Measurements from ENCODE around the gene OAS3.
"Not testable (repeated sequence)": the region's sequence is repeated elsewhere in the genome, so short reads cannot be mapped to it uniquely, and the experiment has no call there.

The OAS3 gene

GRCh38 chr12:112948806-112949205, 10.5 kb downstream of the OAS3 start:
- in situ Hi-C loops (cut with HindIII; ENCODE audit: low sequenced_read_pairs), result no loop called here
- DNase-seq (ENCODE audit: low read depth, low spot score), result no peak
- no peak for TF ChIP-seq CTCF (IDR thresholded peaks at IDR 0.05; ENCODE audit: low read depth, low read length)
- H3K4me3 ChIP-seq (ENCODE audit: low read depth, low read length), result no peak overlapping the region

- in situ Hi-C loops (cut with HindIII; ENCODE audit: low sequenced_read_pairs), result no loop called here
- no peak for DNase-seq (ENCODE audit: low read depth, low spot score)
- H3K4me3 ChIP-seq (ENCODE audit: low read depth, low read length), result no peak overlapping the region
- TF ChIP-seq CTCF (IDR thresholded peaks at IDR 0.05; ENCODE audit: low read depth, low read length), result no peak
Observed at GRCh38 chr12:112950701-112951100, 12.4 kb downstream of the OAS3 start.

- in situ Hi-C loops (cut with HindIII; ENCODE audit: low sequenced_read_pairs), result not testable (repeated sequence)
Observed at GRCh38 chr12:112957125-112957524, 18.9 kb downstream of the OAS3 start.

GRCh38 chr12:112961074-112961473, 22.8 kb downstream of the OAS3 start:
- in situ Hi-C loops (cut with HindIII; ENCODE audit: low sequenced_read_pairs), result no loop called here

More at GRCh38 chr12:112957125-112957524, 18.9 kb downstream of the OAS3 start:
- not testable (repeated sequence) for DNase-seq (ENCODE audit: low read depth, low spot score); H3K4me3 ChIP-seq (ENCODE audit: low read depth, low read length)

GRCh38 chr12:112961536-112961935, 23.3 kb downstream of the OAS3 start:
- no peak overlapping the region for H3K4me3 ChIP-seq (ENCODE audit: low read depth, low read length)
- in situ Hi-C loops (cut with HindIII; ENCODE audit: low sequenced_read_pairs), result no loop called here
- DNase-seq (ENCODE audit: low read depth, low spot score), result no peak
- TF ChIP-seq CTCF (IDR thresholded peaks at IDR 0.05; ENCODE audit: low read depth, low read length), result no peak

More at GRCh38 chr12:112961074-112961473, 22.8 kb downstream of the OAS3 start:
- no peak for TF ChIP-seq CTCF (IDR thresholded peaks at IDR 0.05; ENCODE audit: low read depth, low read length)
- no peak overlapping the region for H3K4me3 ChIP-seq (ENCODE audit: low read depth, low read length)
- DNase-seq (ENCODE audit: low read depth, low spot score), result no peak

GRCh38 chr12:112962561-112962960, 24.3 kb downstream of the OAS3 start:
- TF ChIP-seq CTCF (IDR thresholded peaks at IDR 0.05; ENCODE audit: low read depth, low read length), result no peak
- DNase-seq (ENCODE audit: low read depth, low spot score), result no peak
- H3K4me3 ChIP-seq (ENCODE audit: low read depth, low read length), result no peak overlapping the region
- in situ Hi-C loops (cut with HindIII; ENCODE audit: low sequenced_read_pairs), result no loop called here

- no peak for TF ChIP-seq CTCF (IDR thresholded peaks at IDR 0.05; ENCODE audit: low read depth, low read length)
- H3K4me3 ChIP-seq (ENCODE audit: low read depth, low read length), result no peak overlapping the region
- DNase-seq (ENCODE audit: low read depth, low spot score), result no peak
- in situ Hi-C loops (cut with HindIII; ENCODE audit: low sequenced_read_pairs), result no loop called here
Observed at GRCh38 chr12:112963227-112963861, 25.1 kb downstream of the OAS3 start.

All from astrocyte of the spinal cord (primary cell).